ENCODE data around the gene EMP2. TPM values are rescaled to one million over a fixed set of nuclear protein-coding genes. Genes with fewer than 3 reads are reported as not detected.

EMP2 gene
- total and polyA plus RNA-seq, 7 donors: 8.0 to 25.4 (median 12.8) TPM

DNA sequence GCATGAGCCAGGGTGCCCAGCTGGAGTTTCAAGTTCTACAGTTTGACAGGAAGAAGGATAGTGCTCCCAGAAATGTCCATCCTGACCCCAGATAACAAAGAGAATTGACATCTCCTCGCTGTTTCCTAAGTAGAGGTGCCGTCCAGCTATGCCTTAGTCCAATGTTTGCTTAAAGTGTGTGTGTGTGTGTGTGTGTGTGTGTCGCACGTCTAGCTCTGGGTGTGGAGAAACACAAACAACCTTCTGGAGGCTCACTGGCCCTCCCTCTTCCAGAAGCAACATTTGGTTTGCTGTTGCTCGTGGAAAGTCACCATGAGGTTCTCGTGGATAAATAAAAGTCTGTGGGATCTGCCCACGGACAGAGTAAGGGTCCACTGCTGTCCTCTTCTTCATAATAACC, 22.1 kb downstream of the EMP2 start:
- Histone ChIP-seq H3K9me3 (peaks cover 6% of the 10 kb centered on the region), H3K4me3 (peak overlapping the region; percentile 57), H3K36me3 (ENCODE audit: insufficient read depth in 1 of 2, low read depth in 1 of 2) (no peaks in the 10 kb centered on the region), H3K4me1 (peaks cover 52% of the 10 kb centered on the region), H3K27me3 (ENCODE audit: insufficient read depth in 3 of 3, low read length in 2 of 3) (no peaks in the 10 kb centered on the region), H3K27ac (peak overlapping the region; percentile 96)
- TF ChIP-seq, protein P1, sequence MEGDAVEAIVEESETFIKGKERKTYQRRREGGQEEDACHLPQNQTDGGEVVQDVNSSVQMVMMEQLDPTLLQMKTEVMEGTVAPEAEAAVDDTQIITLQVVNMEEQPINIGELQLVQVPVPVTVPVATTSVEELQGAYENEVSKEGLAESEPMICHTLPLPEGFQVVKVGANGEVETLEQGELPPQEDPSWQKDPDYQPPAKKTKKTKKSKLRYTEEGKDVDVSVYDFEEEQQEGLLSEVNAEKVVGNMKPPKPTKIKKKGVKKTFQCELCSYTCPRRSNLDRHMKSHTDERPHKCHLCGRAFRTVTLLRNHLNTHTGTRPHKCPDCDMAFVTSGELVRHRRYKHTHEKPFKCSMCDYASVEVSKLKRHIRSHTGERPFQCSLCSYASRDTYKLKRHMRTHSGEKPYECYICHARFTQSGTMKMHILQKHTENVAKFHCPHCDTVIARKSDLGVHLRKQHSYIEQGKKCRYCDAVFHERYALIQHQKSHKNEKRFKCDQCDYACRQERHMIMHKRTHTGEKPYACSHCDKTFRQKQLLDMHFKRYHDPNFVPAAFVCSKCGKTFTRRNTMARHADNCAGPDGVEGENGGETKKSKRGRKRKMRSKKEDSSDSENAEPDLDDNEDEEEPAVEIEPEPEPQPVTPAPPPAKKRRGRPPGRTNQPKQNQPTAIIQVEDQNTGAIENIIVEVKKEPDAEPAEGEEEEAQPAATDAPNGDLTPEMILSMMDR (IDR thresholded peaks at IDR 0.05): no peak
- DNase-seq: no peak
- intact Hi-C loops (cut with DNase I): no loop called here
- WGBS, 3 donors: 35 to 45% (median 43%) methylated on average over 7 of the region's 7 CpGs
- peak in 2 of 4 donors; percentile 1 to 4 for ATAC-seq

DNA sequence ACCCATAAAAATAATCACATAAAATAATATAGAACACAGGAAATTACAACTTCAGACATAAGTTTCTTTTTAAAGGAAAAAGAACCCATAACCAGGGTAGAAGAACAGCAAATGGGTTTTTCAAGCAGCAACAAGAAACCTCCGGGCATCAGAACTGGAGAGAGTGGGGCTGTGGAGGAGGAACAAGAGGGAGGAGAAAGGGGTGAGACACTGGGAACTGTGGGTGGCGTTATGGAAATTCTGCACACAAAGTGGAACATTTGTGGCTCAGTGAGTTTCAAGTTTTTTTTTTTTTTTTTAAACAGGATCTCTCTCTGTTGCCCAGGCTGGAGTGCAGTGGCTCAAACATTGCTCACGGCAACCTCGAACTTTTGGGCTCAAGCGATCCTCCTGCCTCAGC, 22.6 kb downstream of the EMP2 start:
- Histone ChIP-seq H3K4me1 (peaks cover 52% of the 10 kb centered on the region), H3K36me3 (ENCODE audit: insufficient read depth in 1 of 2, low read depth in 1 of 2) (no peaks in the 10 kb centered on the region), H3K27me3 (ENCODE audit: insufficient read depth in 3 of 3, low read length in 2 of 3) (no peaks in the 10 kb centered on the region), H3K4me3 (peak overlapping the region; percentile 57), H3K27ac (peak overlapping the region; percentile 96), H3K9me3 (peaks cover 5% of the 10 kb centered on the region)
- TF ChIP-seq, protein P1 (IDR thresholded peaks at IDR 0.05): no peak
- DNase-seq (no peak), ATAC-seq (no peak)
- intact Hi-C loops (cut with DNase I): no loop called here
- WGBS, 3 donors: 80 to 87% (median 80%) methylated on average over 5 of the region's 5 CpGs

DNA sequence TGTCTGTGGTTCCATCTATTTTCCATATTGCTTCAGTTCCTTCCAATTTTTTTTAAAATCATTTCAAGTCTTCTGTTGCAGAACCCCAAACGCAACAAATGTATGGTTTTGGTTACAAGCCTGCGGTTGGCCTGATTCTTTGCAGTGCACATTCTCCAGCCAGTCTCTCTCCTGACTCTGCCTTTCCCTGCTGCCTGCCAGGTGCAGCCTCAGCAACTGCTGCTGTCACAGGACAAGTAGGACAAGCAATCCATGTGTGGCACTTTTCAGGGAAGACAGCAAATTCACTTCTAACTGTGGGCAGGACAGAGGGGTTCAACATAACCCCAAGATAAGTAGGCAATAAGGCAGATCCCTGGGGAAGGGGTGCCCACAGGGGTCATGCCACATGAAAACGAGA, 24.2 kb downstream of the EMP2 start:
- Histone ChIP-seq H3K27ac (peak overlapping the region; percentile 96), H3K4me1 (peaks cover 44% of the 10 kb centered on the region), H3K9me3 (no peaks in the 10 kb centered on the region), H3K27me3 (ENCODE audit: insufficient read depth in 3 of 3, low read length in 2 of 3) (no peaks in the 10 kb centered on the region), H3K36me3 (ENCODE audit: insufficient read depth in 1 of 2, low read depth in 1 of 2) (no peaks in the 10 kb centered on the region), H3K4me3 (no peak overlapping the region)
- intact Hi-C loops (cut with DNase I): no loop called here
- WGBS, 3 donors: 31 to 54% (median 31%) methylated on average over 3 of the region's 3 CpGs
- TF ChIP-seq, protein P1 (IDR thresholded peaks at IDR 0.05): no peak
- DNase-seq (no peak), ATAC-seq (peak in 1 of 4 donors; percentile 60)

DNA sequence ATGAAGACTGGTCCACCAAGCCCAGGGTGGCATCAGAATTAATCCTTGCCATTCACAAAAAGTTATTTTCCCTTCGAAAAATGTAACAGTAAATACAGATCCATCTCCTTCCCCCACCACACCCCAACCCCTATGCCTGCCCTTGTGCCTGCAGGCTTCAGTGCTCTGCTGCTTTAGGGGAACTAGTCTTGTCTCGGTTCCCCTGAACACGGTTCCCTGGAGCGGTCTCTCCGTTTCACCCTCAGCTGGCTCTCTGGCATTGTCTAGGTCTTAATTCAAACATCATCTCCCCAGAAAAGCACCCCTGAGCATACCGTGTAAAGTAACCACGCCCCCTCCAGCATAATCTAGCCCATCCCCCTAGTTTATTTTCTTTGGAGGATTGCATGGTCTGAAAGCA, 25.8 kb downstream of the EMP2 start:
- TF ChIP-seq, protein P1 (IDR thresholded peaks at IDR 0.05): no peak
- Histone ChIP-seq H3K27ac (no peak overlapping the region), H3K4me3 (no peak overlapping the region), H3K9me3 (no peaks in the 10 kb centered on the region), H3K36me3 (ENCODE audit: insufficient read depth in 1 of 2, low read depth in 1 of 2) (no peaks in the 10 kb centered on the region), H3K4me1 (peaks cover 32% of the 10 kb centered on the region), H3K27me3 (ENCODE audit: insufficient read depth in 3 of 3, low read length in 2 of 3) (no peaks in the 10 kb centered on the region)
- ATAC-seq (no peak), DNase-seq (no peak)
- WGBS, 3 donors: 84 to 93% (median 89%) methylated on average over 7 of the region's 7 CpGs
- intact Hi-C loops (cut with DNase I): no loop called here

DNA sequence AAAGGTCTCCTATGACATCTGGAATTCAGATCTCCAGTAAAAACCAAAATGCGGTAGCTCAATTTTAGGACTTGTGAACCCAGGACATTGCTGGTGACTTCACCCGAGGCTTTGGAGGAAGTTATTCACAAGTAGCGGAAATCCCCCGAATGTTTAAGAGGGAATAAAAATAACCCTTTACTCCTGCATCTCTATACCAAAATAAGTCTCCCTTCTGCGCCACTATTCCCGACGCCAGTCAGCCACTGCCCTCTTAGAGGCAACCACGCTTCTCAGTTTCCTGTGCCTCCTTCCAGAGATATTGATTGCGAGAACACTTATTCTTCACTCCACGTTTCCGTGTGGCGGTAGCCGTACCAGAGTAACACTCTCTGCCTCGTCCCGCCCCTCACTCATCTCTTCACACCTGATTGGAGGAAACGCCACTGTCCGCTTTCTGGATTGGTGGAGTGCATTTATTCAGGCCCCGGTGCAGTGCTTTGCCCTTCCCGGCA, 27.4 kb downstream of the EMP2 start:
- Histone ChIP-seq H3K9me3 (peaks cover 8% of the 10 kb centered on the region), H3K36me3 (ENCODE audit: insufficient read depth in 1 of 2, low read depth in 1 of 2) (peaks cover 0 to under 1% of the 10 kb centered on the region in 2 donors), H3K4me1 (peaks cover 19% of the 10 kb centered on the region), H3K27ac (peak overlapping the region; percentile 64), H3K4me3 (peak overlapping the region; percentile 6), H3K27me3 (ENCODE audit: insufficient read depth in 3 of 3, low read length in 2 of 3) (no peaks in the 10 kb centered on the region)
- WGBS, 3 donors: 60 to 65% (median 63%) methylated on average over 19 of the region's 19 CpGs
- DNase-seq (peak; percentile 35 to 61), ATAC-seq (peak; percentile 53 to 78 (median 64))
- TF ChIP-seq, protein P1 (IDR thresholded peaks at IDR 0.05): no peak
- intact Hi-C loops (cut with DNase I): no loop called here
